ENCODE data around the gene ALKBH3.

ALKBH3 gene

GRCh38 chr11:43880640-43881159 is at the start of gene ALKBH3:
TSS of gene ALKBH3 (plus strand) at chr11:43880831. CDS start at chr11:43882653, 1,822 bp downstream.
- peak; percentile 81 for DNase-seq

GRCh38 chr11:43830928-43831440 is 49.6 kb upstream of the ALKBH3 start:
- no peak for DNase-seq

DNA sequence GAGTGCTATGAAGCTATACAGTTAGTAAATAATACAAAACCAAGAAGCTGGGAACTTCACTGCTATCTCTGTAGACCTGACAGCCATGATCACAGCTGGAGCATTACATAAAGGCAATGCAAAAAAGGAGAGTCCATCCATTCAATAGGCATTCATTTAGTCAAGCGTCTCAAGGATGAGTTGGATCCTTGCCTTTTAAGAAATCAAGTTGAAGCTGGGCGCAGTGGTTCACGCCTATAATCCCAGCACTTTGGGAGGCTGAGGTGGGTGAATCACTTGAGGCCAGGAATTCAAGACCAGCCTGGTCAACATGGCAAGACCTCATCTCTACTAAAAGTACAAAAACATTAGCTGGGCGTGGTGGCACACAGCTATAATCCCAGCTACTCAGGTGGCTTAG is 48.1 kb upstream of the ALKBH3 start:
- DNase-seq = no peak

GRCh38 chr11:43833657-43834073 is 47.0 kb upstream of the ALKBH3 start:
- no peak for DNase-seq

GRCh38 chr11:43834286-43834685 is 46.3 kb upstream of the ALKBH3 start:
- no peak for DNase-seq

- no peak for DNase-seq
Observed at GRCh38 chr11:43835104-43835503, 45.5 kb upstream of the ALKBH3 start.

GRCh38 chr11:43837879-43838278 is 42.8 kb upstream of the ALKBH3 start:
- DNase-seq = no peak

GRCh38 chr11:43842021-43842420 is 38.6 kb upstream of the ALKBH3 start:
- no peak for DNase-seq

DNA sequence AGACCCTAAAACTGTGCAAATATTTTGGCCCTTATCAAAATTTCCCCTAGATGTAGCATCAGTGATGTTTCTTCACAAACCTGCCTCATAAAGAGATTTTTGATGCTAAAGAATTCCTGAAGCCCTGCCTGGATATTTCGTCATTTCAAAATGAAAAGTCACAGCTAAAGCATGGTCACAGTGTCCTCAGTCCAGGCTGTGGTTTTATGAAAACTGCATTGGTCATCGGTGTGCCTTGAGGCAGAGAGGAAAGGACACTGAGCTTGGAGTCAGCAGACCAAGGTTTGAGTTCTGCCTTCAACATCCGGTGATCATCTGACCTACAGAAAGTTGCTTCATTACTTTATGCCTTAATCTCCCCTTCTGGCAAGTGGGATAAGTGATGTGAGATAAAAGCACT is 34.8 kb upstream of the ALKBH3 start:
- DNase-seq = no peak

DNA sequence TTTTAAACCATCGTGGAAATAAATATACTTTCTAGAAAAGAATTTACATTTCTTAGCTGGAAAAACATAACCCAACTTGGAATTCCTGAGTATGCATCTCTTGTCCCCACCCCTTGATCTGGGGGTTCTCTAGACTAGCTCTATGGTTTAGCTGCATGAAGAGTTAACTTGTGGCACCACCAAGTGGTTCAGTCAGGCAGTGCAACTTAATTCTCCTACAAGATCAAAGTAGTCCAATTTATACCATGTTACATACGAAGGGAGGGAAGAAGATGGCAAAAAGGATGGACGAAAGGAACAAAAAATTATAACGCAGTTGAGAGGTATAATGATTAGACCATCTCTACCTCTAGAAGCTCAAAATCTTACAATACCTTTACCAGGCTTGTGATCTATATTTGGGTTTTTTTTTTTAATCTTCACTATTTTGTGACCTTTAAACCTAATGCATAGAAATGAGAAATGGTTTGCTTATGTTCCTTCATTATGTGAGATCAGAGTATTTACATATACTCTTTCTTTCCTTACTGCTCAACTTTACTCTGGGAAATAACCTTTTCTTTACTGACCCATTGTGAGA is 28.5 kb upstream of the ALKBH3 start:
- DNase-seq = no peak

DNA sequence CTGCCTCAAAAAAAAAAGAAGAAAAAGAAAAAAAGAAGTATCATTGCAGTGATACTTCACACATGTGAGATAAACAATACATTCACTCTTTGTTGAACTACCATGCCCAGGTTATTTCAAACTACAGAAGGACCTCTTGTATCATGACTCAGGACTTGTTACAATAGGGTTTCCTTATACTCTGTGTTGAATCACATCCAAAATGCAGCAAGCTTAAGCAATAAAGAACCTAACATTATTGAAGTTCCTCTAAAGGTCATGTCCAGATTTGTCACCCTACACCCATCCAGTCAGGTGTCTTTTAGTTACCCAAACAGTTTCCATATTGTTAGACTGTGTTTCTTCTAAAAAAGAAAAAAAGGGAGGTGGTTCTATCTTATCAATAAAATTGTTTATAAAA is 26.9 kb upstream of the ALKBH3 start:
- DNase-seq = no peak

- DNase-seq = no peak
Observed at GRCh38 chr11:43856993-43857392, 23.6 kb upstream of the ALKBH3 start.

- DNase-seq = no peak
Observed at GRCh38 chr11:43861141-43861540, 19.5 kb upstream of the ALKBH3 start.

DNA sequence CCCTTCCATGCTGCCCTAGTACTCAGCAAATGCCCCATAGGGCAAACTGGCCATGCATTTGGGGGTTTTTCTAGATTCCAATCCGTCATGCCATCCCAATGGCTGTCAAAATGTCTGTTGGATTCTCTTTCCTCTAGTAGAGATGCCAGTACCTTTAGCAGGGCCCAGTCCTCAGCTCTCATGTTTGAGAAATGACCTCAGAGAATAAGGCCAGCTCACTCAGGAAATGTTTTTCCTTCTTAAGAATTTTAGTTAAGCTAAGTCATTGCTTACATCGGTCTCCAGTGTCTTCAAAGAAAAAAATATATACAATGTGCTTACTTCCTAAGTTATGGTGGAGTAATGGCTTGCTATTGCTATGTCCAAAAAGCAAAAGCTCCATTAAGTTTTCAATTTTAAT is 14.1 kb upstream of the ALKBH3 start:
- DNase-seq = no peak

DNA sequence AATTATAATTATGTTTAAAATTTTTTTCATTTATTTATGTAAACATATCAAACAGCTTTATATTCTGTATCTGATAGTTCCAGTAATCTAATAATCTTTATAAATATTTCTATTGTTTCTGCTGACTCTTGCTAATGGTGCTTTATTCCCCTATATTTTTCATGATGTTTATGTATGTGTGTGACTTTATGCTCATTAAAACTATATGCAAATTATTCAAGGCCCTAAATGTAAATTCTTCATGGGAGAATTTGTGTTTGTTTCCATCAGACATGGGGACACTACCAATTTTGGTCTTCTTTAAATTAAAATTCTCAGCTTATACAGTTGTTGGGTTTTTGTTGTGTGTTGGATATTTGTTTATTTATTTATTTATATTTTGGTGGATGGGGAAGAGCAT is 13.7 kb upstream of the ALKBH3 start:
- DNase-seq = no peak

DNA sequence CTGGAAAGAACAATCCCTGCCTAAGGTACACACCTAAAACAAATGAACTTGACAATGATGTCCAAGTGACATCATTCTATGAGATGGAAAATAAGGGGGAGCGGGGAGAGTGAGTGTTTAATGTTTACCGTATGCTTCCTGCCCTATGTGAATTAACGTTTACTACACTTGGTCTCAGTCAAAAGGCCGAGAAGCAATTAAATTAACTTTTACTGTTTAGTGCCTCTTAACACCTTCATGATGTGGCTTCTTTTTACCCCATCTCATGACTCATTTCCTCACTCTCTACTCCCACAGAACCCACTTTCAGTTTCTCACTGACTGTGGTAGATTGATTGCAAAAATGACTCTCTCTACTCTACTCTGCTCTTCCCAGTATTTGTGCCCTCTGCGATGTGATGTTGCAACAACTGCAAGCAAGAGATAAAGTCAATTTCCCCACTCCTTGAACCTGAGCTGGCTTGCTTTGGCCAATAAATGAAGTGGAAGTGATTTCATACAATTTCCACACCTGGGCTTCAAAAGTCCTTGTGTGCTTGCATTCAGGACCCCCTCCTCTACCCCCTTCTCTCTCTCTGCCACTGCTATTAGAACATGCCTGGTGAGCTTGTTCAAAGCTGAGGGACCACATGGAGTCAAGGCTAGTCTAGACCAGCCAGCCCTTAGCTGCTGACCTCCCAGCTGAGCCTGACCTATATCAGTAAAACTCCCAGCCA is 11.6 kb upstream of the ALKBH3 start:
- no peak for DNase-seq

DNA sequence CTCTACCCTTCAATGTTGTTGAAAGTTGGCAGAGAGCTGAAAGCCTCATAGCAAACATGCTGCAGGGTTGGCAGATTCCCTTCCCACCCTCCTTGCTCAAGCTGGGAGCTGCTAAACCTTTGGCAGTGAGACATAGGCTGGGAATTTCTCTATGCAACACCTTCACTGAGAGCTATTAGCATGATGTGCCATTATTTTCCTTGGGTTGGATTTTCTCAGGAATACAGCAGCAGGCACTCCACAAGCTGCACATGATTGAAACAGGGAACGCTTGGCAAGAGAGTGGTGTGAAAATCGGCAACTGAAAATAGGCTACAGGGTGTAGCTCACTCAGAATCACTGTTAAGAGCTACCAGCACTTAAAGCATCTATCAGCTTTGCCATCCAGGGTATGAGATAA is 9.6 kb upstream of the ALKBH3 start:
- no peak for DNase-seq

DNA sequence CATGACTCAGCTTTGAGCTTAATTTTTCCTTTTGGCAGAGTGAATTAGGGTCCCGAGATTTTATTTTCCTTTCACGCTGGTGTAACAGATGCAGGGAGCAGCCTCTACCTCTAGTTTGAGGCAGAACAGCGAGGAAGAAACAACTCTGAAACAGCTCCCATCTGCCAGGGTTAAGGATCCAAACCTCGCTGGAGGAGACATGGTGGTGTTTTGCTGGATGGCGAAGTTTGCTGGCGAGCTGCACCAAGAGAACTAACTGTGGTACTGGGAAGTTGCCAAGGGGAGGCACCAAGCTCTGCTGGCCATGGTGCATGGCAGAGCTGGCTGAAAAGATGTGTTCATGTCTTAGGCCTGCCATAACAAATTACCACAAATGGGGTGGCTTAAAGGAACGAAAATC is 7.6 kb upstream of the ALKBH3 start:
- no peak for DNase-seq

GRCh38 chr11:43874078-43874477 is 6.6 kb upstream of the ALKBH3 start:
- DNase-seq = no peak

DNA sequence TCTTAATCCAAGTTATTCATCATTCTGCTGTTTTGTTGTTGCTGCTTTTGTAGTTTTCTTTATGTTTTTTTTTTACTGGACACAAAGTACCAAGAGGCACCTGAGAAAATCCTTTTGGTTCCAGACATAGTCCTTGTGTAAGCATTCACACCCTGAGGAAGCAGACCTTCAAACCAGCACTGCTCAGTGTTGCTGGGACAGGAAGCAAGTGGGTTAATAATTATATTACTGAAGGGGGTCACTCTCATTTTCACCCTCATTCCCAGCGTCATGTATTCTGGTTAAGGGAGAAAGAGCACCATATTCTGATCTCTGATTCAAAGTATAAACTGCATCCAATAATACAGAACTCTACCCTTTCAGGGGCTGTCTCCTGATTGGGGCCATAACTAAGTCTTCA is 5.9 kb upstream of the ALKBH3 start:
- no peak for DNase-seq

DNA sequence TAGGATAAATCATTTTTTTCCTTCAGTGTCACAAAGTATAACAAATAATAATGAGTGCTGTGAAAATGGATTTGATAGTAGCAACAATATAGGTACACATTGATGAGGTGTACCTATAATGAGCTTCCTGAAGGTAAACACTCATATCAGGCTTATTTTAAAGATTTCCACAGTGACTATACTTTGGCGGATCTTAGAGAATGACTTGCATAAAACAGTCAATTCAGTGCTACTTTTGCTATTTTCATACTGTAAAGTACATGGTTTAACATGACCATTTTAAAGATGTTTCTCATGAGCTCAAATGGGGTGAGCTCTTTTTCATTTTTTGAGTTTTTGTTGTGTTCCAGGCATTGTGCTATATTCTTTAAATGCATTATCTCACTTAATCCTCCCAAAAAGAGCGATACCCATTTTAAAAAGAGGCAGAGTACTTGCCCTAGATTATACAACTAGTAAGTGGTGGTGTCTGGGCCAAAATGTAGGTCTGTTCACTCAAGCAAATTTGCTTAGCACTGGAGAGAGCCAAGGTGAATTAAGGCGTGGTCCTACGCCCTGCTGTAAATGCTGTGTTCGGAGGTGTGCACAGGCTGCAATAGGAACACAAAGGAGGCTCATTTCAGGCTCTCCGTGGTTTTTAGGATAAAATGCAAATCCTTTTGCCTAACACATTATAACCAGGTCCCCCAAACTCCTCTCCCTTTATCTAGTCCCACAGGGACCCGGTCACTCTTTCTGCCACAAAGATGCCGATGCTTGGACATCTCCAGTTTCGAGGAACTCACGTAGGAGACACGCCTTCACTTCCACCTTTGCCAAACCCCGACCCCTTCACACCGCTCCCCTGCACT is 617 bp upstream of the ALKBH3 start:
- DNase-seq = no peak

GRCh38 chr11:43892851-43893250 is 12.2 kb downstream of the ALKBH3 start:
- no peak for DNase-seq

- no peak for DNase-seq
Observed at GRCh38 chr11:43894546-43894945, 13.9 kb downstream of the ALKBH3 start.

DNA sequence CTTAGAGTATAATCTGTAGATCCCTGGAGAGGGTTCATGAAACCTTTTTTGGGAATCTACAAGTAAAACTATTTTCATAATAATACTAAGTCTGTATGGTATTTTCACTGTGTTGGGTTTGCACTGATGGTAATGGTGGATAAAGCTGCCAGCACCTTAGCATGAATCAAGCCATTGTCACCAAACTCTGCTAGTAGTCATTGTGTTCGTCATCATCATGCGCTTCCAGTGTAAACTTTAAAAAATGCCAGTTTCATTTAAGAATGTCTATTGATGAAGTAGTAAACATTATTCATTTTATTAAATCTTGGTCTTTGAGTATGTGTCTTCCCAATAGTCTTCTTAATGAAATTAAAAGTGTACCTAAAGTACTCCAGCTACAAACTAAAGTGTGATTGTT is 15.0 kb downstream of the ALKBH3 start:
- no peak for DNase-seq
